Naive thymus-derived CD4-positive, alpha-beta T cell (primary cell): Measurements from ENCODE around the gene MCTP2. TPM values are rescaled to one million over a fixed set of nuclear protein-coding genes. Genes with fewer than 3 reads are reported as not detected.
"Not testable (repeated sequence)": the region's sequence is repeated elsewhere in the genome, so short reads cannot be mapped to it uniquely, and the experiment has no call there.

Experiments used
- ATAC-seq: fragments of 150-1000 bp; cut with Tn5 transposase; 2 replicates; pipeline ENCODE4 v1.10.0; 2021; ENCODE audit warnings: mild to moderate bottlenecking, moderate library complexity
- CTCF ChIA-PET: fragments of 350-600 bp; sonication (Branson Sonifier 250); formaldehyde crosslinking; loops from one replicate; lab custom pipeline; 2021; ENCODE audit warnings: antibody characterized with exemption; lab: Charles Lee
- POLR2A ChIA-PET: fragments of 350-600 bp; sonication (Branson Sonifier 250); formaldehyde crosslinking; loops from one replicate; lab custom pipeline; 2021; ENCODE audit warnings: antibody characterized with exemption, inconsistent platforms; lab: Charles Lee
- DNase-seq, 9 donors: peaks; one replicate each; pipeline versions ENCODE4 v3.0.0 to v3.0.0-alpha.2; 2020 to 2022; ENCODE audit warnings: mixed read lengths in 1 of 9
- H3K27ac ChIP-seq: one replicate; pipeline ENCODE4 v1.7.0; 2013; ENCODE audit warnings: mild to moderate bottlenecking, low read depth, low read length, moderate library complexity
- H3K27me3 ChIP-seq, 2 donors: one replicate each; pipeline ENCODE4 v1.7.0; 2013; ENCODE audit warnings: low read length in 2 of 2, mild to moderate bottlenecking in 2 of 2, moderate library complexity in 2 of 2; ENCODE audit not compliant: control insufficient read depth in 2 of 2, insufficient read depth in 2 of 2
- H3K36me3 ChIP-seq, 3 experiments: 1 replicate in 2 of 3; 2 replicates in 1 of 3; pipeline ENCODE4 v1.7.0; 2013; ENCODE audit warnings: low read length in 3 of 3, mild to moderate bottlenecking in 3 of 3, moderate library complexity in 1 of 3; ENCODE audit not compliant: insufficient read depth in 3 of 3, control insufficient read depth in 2 of 3
- H3K4me1 ChIP-seq, 2 donors: one replicate each; pipeline ENCODE4 v1.7.0; 2013; ENCODE audit warnings: low read length in 2 of 2, mild to moderate bottlenecking in 2 of 2, moderate library complexity in 1 of 2; ENCODE audit not compliant: control insufficient read depth in 2 of 2, insufficient read depth in 2 of 2
- H3K4me3 ChIP-seq: 2 replicates; pipeline ENCODE4 v1.7.0; 2013; ENCODE audit warnings: mild to moderate bottlenecking, low read length
- H3K9me3 ChIP-seq, 3 experiments: 1 replicate in 2 of 3; 2 replicates in 1 of 3; pipeline ENCODE4 v1.7.0; 2013; ENCODE audit warnings: low read length in 3 of 3; ENCODE audit not compliant: control insufficient read depth in 2 of 3
- H3K27ac Mint-ChIP-seq, 9 donors: one replicate each; pipeline ENCODE4 v1.8.0; 2020 to 2022; ENCODE audit warnings: mixed read lengths in 9 of 9, mild to moderate bottlenecking in 8 of 9, moderate library complexity in 5 of 9, inconsistent platforms in 2 of 9
- H3K27me3 Mint-ChIP-seq, 5 donors: one replicate each; pipeline ENCODE4 v1.8.0; 2021 to 2022; ENCODE audit warnings: mixed read lengths in 5 of 5, mild to moderate bottlenecking in 1 of 5
- H3K36me3 Mint-ChIP-seq, 5 donors: one replicate each; pipeline ENCODE4 v1.8.0; 2020 to 2022; ENCODE audit warnings: mixed read lengths in 5 of 5, mild to moderate bottlenecking in 3 of 5, inconsistent platforms in 1 of 5
- H3K4me1 Mint-ChIP-seq, 7 donors: one replicate each; pipeline ENCODE4 v1.8.0; 2020 to 2022; ENCODE audit warnings: mixed read lengths in 7 of 7, mild to moderate bottlenecking in 3 of 7, inconsistent platforms in 1 of 7
- H3K4me3 Mint-ChIP-seq, 10 donors: one replicate each; pipeline ENCODE4 v1.8.0; 2020 to 2022; ENCODE audit warnings: mild to moderate bottlenecking in 10 of 10, mixed read lengths in 10 of 10, moderate library complexity in 6 of 10, inconsistent platforms in 2 of 10
- H3K9me3 Mint-ChIP-seq, 11 donors: one replicate each; pipeline ENCODE4 v1.8.0; 2020 to 2022; ENCODE audit warnings: mixed read lengths in 11 of 11, mild to moderate bottlenecking in 4 of 11, inconsistent platforms in 1 of 11, moderate library complexity in 1 of 11
- intact Hi-C, 2 donors: fragments of 100-400 bp; cut with micrococcal nuclease; formaldehyde crosslinking; loops; one replicate each; pipeline ENCODE4 v1.15.1; 2023
- polyA plus RNA-seq, 2 donors: library from polyadenylated mRNA; unstranded; fragments of 300-500 nt; fragmentation: Illumina TruSeq; gene quantifications; one replicate each; pipeline ENCODE4 v1.2.3, GENCODE V29; 2021
- total RNA-seq, 6 experiments: library from RNA in 5 of 6; stranded (reverse) in 5 of 6; gene quantifications; 1 replicate in 5 of 6; 2 replicates in 1 of 6; pipeline ENCODE4 v1.2.3 and lab custom pipeline; 2021 to 2026

Gene MCTP2
- total and polyA plus RNA-seq, 7 experiments from 2014 or later: 1.9 to 44.5 (median 17.0) TPM

- H3K4me1 ChIP-seq: peaks cover 0 to 8% of the 10 kb centered on the region in 2 donors
- ATAC-seq (no peak), DNase-seq (no peak)
- Mint-ChIP-seq H3K36me3 (peaks cover 0 to 30% (median 0%) of the 10 kb centered on the region in 5 donors), H3K4me1 (peaks cover 15 to 73% (median 35%) of the 10 kb centered on the region in 7 donors), H3K9me3 (no peaks in the 10 kb centered on the region), H3K27ac (peak overlapping the region in 2 of 9 donors; percentile 20 to 80), H3K27me3 (no peaks in the 10 kb centered on the region), H3K4me3 (peak overlapping the region in 1 of 10 donors; percentile 6)
- H3K27me3 ChIP-seq: no peaks in the 10 kb centered on the region
- CTCF ChIA-PET: no interaction called here
- no peak overlapping the region for H3K27ac ChIP-seq
- H3K9me3 ChIP-seq: no peaks in the 10 kb centered on the region
- POLR2A ChIA-PET: no interaction called here
- intact Hi-C loops: loop anchor here in 1 of 2 donors (10.0 kb wide), 1 partner anchor 345 kb away; no protein-coding TSS in a partner anchor
- no peaks in the 10 kb centered on the region for H3K36me3 ChIP-seq
- H3K4me3 ChIP-seq: no peak overlapping the region
Observed at GRCh38 chr15:94239474-94239873, 8.1 kb downstream of the MCTP2 start.

- H3K9me3 ChIP-seq: no peaks in the 10 kb centered on the region
- H3K27me3 ChIP-seq: no peaks in the 10 kb centered on the region
- intact Hi-C loops: no loop called here
- no peak overlapping the region for H3K4me3 Mint-ChIP-seq
- no peak for DNase-seq
- ATAC-seq: no peak
- H3K36me3 ChIP-seq: no peaks in the 10 kb centered on the region
- peaks cover 15 to 65% (median 33%) of the 10 kb centered on the region in 7 donors for H3K4me1 Mint-ChIP-seq
- H3K9me3 Mint-ChIP-seq: no peaks in the 10 kb centered on the region
- no peak overlapping the region for H3K27ac Mint-ChIP-seq
- H3K36me3 Mint-ChIP-seq: peaks cover 0 to 29% (median 0%) of the 10 kb centered on the region in 5 donors
- H3K27me3 Mint-ChIP-seq: no peaks in the 10 kb centered on the region
- no peak overlapping the region for H3K4me3 ChIP-seq
- POLR2A ChIA-PET: no interaction called here
- CTCF ChIA-PET: no interaction called here
- peaks cover 0 to 8% of the 10 kb centered on the region in 2 donors for H3K4me1 ChIP-seq
- no peak overlapping the region for H3K27ac ChIP-seq
Observed at GRCh38 chr15:94240480-94240879, 9.1 kb downstream of the MCTP2 start.

- CTCF ChIA-PET: no interaction called here
- peaks cover 7 to 53% (median 20%) of the 10 kb centered on the region in 7 donors for H3K4me1 Mint-ChIP-seq
- Histone ChIP-seq H3K27me3 (no peaks in the 10 kb centered on the region), H3K9me3 (no peaks in the 10 kb centered on the region), H3K4me3 (no peak overlapping the region), H3K4me1 (peaks cover 0 to 8% of the 10 kb centered on the region in 2 donors), H3K27ac (no peak overlapping the region), H3K36me3 (no peaks in the 10 kb centered on the region)
- H3K36me3 Mint-ChIP-seq: peaks cover 0 to 25% (median 0%) of the 10 kb centered on the region in 5 donors
- DNase-seq (no peak), ATAC-seq (no peak)
- intact Hi-C loops: no loop called here
- POLR2A ChIA-PET: no interaction called here
- H3K4me3 Mint-ChIP-seq: no peak overlapping the region
- no peaks in the 10 kb centered on the region for H3K27me3 Mint-ChIP-seq
- H3K27ac Mint-ChIP-seq: peak overlapping the region in 1 of 9 donors; percentile 21
- H3K9me3 Mint-ChIP-seq: no peaks in the 10 kb centered on the region
Observed at GRCh38 chr15:94242257-94242656, 10.9 kb downstream of the MCTP2 start.

- POLR2A ChIA-PET, H3K4me1 ChIP-seq, H3K27me3 ChIP-seq, ATAC-seq, H3K27ac Mint-ChIP-seq, DNase-seq, H3K4me3 ChIP-seq, CTCF ChIA-PET, H3K27ac ChIP-seq, intact Hi-C loops, H3K27me3 Mint-ChIP-seq, H3K9me3 Mint-ChIP-seq, H3K9me3 ChIP-seq, H3K36me3 ChIP-seq, H3K4me3 Mint-ChIP-seq: not testable (repeated sequence)
- H3K4me1 Mint-ChIP-seq: peaks cover 7 to 52% (median 15%) of the 10 kb centered on the region in 7 donors
- peaks cover 0 to 23% (median 0%) of the 10 kb centered on the region in 5 donors for H3K36me3 Mint-ChIP-seq
Observed at GRCh38 chr15:94243003-94243402, 11.6 kb downstream of the MCTP2 start.

GRCh38 chr15:94243418-94243817 is 12.1 kb downstream of the MCTP2 start:
- no peaks in the 10 kb centered on the region for H3K9me3 Mint-ChIP-seq
- no peak overlapping the region for H3K4me3 Mint-ChIP-seq
- H3K9me3 ChIP-seq: no peaks in the 10 kb centered on the region
- H3K27me3 Mint-ChIP-seq: no peaks in the 10 kb centered on the region
- H3K4me3 ChIP-seq: no peak overlapping the region
- ATAC-seq (no peak), DNase-seq (no peak)
- no peak overlapping the region for H3K27ac ChIP-seq
- CTCF ChIA-PET: no interaction called here
- no peak overlapping the region for H3K27ac Mint-ChIP-seq
- H3K4me1 ChIP-seq: peaks cover 0 to 3% of the 10 kb centered on the region in 2 donors
- no peaks in the 10 kb centered on the region for H3K36me3 ChIP-seq
- intact Hi-C loops: no loop called here
- H3K4me1 Mint-ChIP-seq: peaks cover 7 to 54% (median 13%) of the 10 kb centered on the region in 7 donors
- no peaks in the 10 kb centered on the region for H3K27me3 ChIP-seq
- H3K36me3 Mint-ChIP-seq: peaks cover 0 to 24% (median 2%) of the 10 kb centered on the region in 5 donors
- POLR2A ChIA-PET: no interaction called here

- no peak overlapping the region for H3K27ac Mint-ChIP-seq
- Histone ChIP-seq H3K27me3 (no peaks in the 10 kb centered on the region), H3K4me3 (no peak overlapping the region), H3K36me3 (no peaks in the 10 kb centered on the region), H3K27ac (no peak overlapping the region), H3K4me1 (no peaks in the 10 kb centered on the region), H3K9me3 (no peaks in the 10 kb centered on the region)
- DNase-seq (no peak), ATAC-seq (no peak)
- CTCF ChIA-PET: no interaction called here
- no peak overlapping the region for H3K4me3 Mint-ChIP-seq
- peaks cover 0 to 40% (median 4%) of the 10 kb centered on the region in 7 donors for H3K4me1 Mint-ChIP-seq
- intact Hi-C loops: no loop called here
- no peaks in the 10 kb centered on the region for H3K27me3 Mint-ChIP-seq
- peaks cover 0 to 28% (median 10%) of the 10 kb centered on the region in 5 donors for H3K36me3 Mint-ChIP-seq
- H3K9me3 Mint-ChIP-seq: no peaks in the 10 kb centered on the region
- POLR2A ChIA-PET: interaction anchor here (1.6 kb wide), 1 partner anchor 15 kb away, joined by 3 read pairs; the partner anchor contains the start of gene MCTP2
Observed at GRCh38 chr15:94246016-94246415, 14.7 kb downstream of the MCTP2 start.
